Glomerular endothelial cell (primary cell): ENCODE data around the gene CROCC. TPM values are rescaled to one million over a fixed set of nuclear protein-coding genes. Genes with fewer than 3 reads are reported as not detected.
"Not testable (repeated sequence)": the region's sequence is repeated elsewhere in the genome, so short reads cannot be mapped to it uniquely, and the experiment has no call there.

Experiments used
- DNase-seq: peaks from one replicate; pipeline ENCODE4 v3.0.0-alpha.2; 2011; ENCODE audit warnings: low read depth, low spot score; ENCODE audit errors: extremely low read depth
- total RNA-seq: library from RNA; depleted of rRNA; stranded (reverse); fragments of >200 nt; gene quantifications from 2 replicates; pipeline ENCODE4 v1.2.3, GENCODE V29; 2015

CROCC gene
- total RNA-seq, 1 donor from 2014 or later = 22.9 TPM

- DNase-seq = no peak
Observed at GRCh38 chr1:16913833-16914662, 7.7 kb upstream of the CROCC start.

- DNase-seq = not testable (repeated sequence)
Observed at GRCh38 chr1:16914928-16915626, 6.7 kb upstream of the CROCC start.

- no peak for DNase-seq
Observed at GRCh38 chr1:16915627-16915973, 6.1 kb upstream of the CROCC start.

- not testable (repeated sequence) for DNase-seq
Observed at GRCh38 chr1:16916036-16916880, 5.5 kb upstream of the CROCC start.

- DNase-seq = no peak
Observed at GRCh38 chr1:16918371-16918770, 3.4 kb upstream of the CROCC start.

GRCh38 chr1:16918936-16919665, 2.6 kb upstream of the CROCC start:
- DNase-seq = not testable (repeated sequence)

GRCh38 chr1:16920951-16921350, 780 bp upstream of the CROCC start:
- no peak for DNase-seq

GRCh38 chr1:16922466-16922865, 735 bp downstream of the CROCC start:
- DNase-seq = no peak

- DNase-seq = no peak
Observed at GRCh38 chr1:16922885-16923431, 1.2 kb downstream of the CROCC start.

GRCh38 chr1:16924216-16924918, 2.6 kb downstream of the CROCC start:
- no peak for DNase-seq

GRCh38 chr1:16924919-16925477, 3.3 kb downstream of the CROCC start:
- no peak for DNase-seq

- no peak for DNase-seq
Observed at GRCh38 chr1:16925635-16926490, 4.1 kb downstream of the CROCC start.

GRCh38 chr1:16926491-16927073, 4.9 kb downstream of the CROCC start:
- DNase-seq = no peak

- DNase-seq = no peak
Observed at GRCh38 chr1:16927256-16927655, 5.5 kb downstream of the CROCC start.

- no peak for DNase-seq
Observed at GRCh38 chr1:16927711-16928485, 6.2 kb downstream of the CROCC start.

- DNase-seq = not testable (repeated sequence)
Observed at GRCh38 chr1:16929146-16930041, 7.7 kb downstream of the CROCC start.
